GM12801 (cell line): ENCODE measurements around the gene TMEM45A.

Source experiments
- CTCF ChIP-seq: IDR thresholded peaks from one replicate; pipeline ENCODE4 v1.5.1; 2011; ENCODE audit warnings: control low read depth; ENCODE audit not compliant: insufficient read length; ENCODE audit errors: extremely low read depth

The TMEM45A gene

DNA sequence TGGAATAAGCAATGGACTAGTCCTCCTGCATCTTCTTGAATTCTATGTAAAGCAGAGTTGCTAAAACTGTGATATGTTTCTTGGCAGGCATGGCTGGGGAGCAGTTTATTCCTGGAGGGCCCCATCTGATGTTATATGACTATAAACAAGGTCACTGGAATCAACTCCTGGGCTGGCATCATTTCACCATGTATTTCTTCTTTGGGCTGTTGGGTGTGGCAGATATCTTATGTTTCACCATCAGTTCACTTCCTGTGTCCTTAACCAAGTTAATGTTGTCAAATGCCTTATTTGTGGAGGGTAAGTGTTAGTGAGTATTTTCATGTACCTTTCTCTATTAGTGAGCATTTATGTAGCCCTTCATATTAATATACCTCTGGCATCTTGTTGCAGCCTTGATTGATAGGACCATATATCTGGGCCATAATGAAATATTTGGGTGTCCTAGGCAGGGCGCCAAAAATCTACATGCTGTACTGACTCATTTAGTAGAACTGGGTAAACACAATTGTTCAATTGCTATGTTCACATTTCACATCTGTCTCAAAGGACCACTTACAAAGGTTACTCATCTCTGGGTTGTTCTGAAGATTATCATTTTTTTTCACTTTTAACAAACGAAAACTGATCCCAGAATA, 64.4 kb downstream of the TMEM45A start:
- no peak for TF ChIP-seq CTCF

DNA sequence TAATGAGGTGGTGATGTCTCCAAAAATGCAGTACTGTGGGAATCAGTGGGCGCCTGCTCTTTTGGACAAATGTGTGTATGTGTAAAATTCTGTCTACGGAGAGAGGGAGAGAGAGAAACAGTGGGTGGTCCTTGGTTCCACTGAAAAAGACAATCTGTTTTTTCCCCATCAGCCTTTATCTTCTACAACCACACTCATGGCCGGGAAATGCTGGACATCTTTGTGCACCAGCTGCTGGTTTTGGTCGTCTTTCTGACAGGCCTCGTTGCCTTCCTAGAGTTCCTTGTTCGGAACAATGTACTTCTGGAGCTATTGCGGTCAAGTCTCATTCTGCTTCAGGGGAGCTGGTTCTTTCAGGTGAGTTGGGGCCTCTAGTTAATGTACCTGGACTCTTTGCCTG, 65.8 kb downstream of the TMEM45A start:
- no peak for TF ChIP-seq CTCF

DNA sequence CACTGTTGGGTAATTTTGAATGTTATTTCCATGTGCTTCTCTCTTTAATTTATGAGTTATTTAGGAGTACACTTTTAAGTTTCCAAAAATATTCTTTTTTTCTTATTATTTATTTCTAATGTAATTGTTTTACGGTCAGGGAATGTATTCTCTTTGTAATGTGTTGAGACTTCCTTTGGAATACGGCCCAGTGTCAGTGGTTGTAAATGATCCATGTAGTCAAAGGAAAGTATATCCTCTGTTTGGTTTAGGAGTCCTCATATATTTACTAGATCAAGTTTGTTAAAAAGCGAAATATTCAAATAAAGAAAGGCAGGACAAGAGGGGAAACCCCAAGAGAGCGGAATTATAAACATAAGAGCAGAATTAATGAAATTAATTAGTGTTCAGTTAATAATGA, 68.0 kb downstream of the TMEM45A start:
- TF ChIP-seq CTCF: no peak

DNA sequence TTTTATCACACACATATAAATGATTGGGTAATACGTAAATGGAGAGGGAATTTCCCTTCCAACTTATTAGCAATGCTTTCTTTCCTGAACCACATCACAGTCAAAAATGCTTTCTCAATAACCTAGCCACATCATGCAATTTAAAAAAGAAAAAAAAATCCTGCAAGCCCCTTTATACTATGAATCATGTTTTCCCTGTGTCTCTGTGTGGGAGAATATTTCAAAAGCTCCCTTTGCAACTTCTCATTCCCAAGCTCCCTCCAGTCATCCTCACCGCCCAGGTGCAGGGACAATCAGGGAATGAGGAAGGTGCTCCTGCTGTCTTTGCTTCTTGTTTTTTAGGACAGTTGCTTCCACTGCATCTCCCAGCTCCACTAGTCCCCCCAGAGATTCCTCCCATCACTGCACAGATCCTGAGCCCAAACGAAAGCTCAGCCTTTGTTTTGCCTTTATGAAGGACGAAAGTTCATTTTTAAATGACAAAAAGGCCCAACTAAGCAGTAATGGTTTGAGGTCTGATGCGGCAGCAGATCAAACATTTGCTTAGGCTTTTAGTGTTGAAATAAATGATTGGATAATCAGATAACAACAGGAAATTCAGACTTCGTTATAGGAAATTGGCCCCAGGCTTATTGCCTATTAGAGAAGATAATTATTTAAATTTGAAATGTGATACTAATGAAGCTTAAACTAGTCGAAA, 69.2 kb downstream of the TMEM45A start:
- no peak for TF ChIP-seq CTCF

DNA sequence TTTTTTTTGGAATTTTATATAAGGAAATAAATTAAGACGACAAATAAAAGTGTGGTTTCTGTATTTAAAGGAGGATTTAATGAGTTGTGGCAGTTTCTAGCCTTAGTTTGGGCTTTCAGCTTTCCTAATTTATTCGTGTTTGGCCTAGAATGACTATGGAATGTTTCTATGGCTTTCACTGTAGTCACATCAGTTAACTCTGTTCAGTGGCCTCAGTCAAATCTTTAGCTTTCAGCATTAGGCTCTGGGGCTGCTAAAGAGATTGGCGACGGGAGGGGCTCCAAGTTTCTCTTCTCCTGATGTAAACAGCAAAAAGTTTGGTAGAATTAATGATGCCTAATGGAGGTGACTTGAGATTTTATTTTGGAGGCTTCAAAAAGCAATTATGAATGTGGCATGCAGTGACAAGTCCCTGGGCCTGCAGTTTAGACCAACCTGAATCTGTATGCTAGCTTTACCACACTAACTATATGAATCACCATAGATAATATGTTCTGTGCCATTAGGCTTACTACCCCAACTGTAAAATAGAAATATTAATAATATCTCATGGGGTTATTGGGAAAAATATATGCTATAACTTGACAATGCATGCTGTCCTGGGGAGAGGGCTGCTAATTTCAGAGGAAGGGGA, 69.9 kb downstream of the TMEM45A start:
- no peak for TF ChIP-seq CTCF

GRCh38 chr3:100563228-100563627, 70.8 kb downstream of the TMEM45A start:
- TF ChIP-seq CTCF: no peak

DNA sequence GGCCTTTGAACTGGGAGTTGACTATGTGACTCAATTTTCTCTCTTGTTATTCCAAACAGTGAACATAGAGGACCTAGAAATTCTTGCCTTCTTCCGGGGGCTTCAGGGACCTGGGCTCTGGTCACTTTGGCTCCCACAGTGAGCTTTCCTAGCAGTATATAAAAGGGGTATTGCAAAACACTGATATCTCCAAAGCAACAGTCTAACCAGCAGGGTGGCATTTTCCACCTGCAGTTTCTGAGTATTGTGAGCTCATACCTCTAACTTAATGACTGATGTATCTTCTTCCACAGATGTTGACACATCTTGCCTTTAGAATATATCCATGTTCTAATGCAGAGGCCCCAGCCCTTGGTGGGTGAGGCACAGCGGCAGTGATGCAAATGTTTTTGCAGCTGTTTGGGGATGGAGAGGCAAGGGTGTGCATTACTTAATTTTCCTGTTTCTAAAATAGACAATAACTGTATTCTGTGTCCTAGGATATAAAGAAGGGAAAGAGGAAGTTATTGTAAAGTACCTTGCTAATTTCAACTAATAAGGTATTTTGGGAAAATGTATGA, 71.3 kb downstream of the TMEM45A start:
- TF ChIP-seq CTCF: no peak
